Karpas-422 (cell line): ENCODE results near the gene LNX2. TPM values are rescaled to one million over a fixed set of nuclear protein-coding genes. Genes with fewer than 3 reads are reported as not detected.

Source experiments
- DNase-seq: peaks from one replicate; pipeline ENCODE4 v3.0.0-alpha.2; 2015
- H2AFZ ChIP-seq: fragments of 200-600 bp; sonication (generic); 2 replicates; pipeline ENCODE4 v1.6.1; 2014; ENCODE audit warnings: antibody characterized with exemption, low read length, mixed read lengths
- H3K27ac ChIP-seq: fragments of 200-600 bp; sonication (generic); 2 replicates; pipeline ENCODE4 v1.5.1; 2014; ENCODE audit warnings: mild to moderate bottlenecking, low read length, moderate library complexity
- H3K27me3 ChIP-seq: fragments of 200-600 bp; sonication (generic); 2 replicates; pipeline ENCODE4 v1.6.1; 2014; ENCODE audit warnings: low read length, mixed read lengths
- H3K36me3 ChIP-seq: fragments of 200-600 bp; sonication (generic); 2 replicates; pipeline ENCODE4 v1.6.1; 2014; ENCODE audit warnings: low read length, mixed read lengths; ENCODE audit not compliant: insufficient read depth
- H3K4me1 ChIP-seq: fragments of 200-600 bp; sonication (generic); 2 replicates; pipeline ENCODE4 v1.6.1; 2014; ENCODE audit warnings: mild to moderate bottlenecking, low read length, mixed read lengths
- H3K4me2 ChIP-seq: fragments of 200-600 bp; sonication (generic); 2 replicates; pipeline ENCODE4 v1.6.1; 2014; ENCODE audit warnings: low read length, low read depth, mild to moderate bottlenecking; ENCODE audit not compliant: poor library complexity, severe bottlenecking
- H3K4me3 ChIP-seq: fragments of 200-600 bp; sonication (generic); 2 replicates; pipeline ENCODE4 v1.5.1; 2014; ENCODE audit warnings: mild to moderate bottlenecking, antibody characterized with exemption, low read length, mixed read lengths
- H3K79me2 ChIP-seq: fragments of 200-600 bp; sonication (generic); 2 replicates; pipeline ENCODE4 v1.6.1; 2014; ENCODE audit warnings: mild to moderate bottlenecking, low read length, mixed read lengths
- H3K9ac ChIP-seq: fragments of 200-600 bp; sonication (generic); 2 replicates; pipeline ENCODE4 v1.6.0; 2014; ENCODE audit warnings: low read length
- H3K9me2 ChIP-seq: fragments of 200-600 bp; sonication (generic), shearing (Covaris generic); replicated peaks from 2 replicates; pipeline ENCODE4 v1.6.0; 2014; ENCODE audit warnings: mild to moderate bottlenecking, low read length, moderate library complexity; ENCODE audit not compliant: insufficient read depth
- H3K9me3 ChIP-seq: fragments of 300-700, 200-600 bp; sonication (generic); 2 replicates; pipeline ENCODE4 v1.6.1; 2014; ENCODE audit warnings: low read length, mixed read lengths
- H4K20me1 ChIP-seq: fragments of 200-600 bp; sonication (generic); 2 replicates; pipeline ENCODE4 v1.6.1; 2014; ENCODE audit warnings: mild to moderate bottlenecking, antibody characterized with exemption, low read length, low read depth; ENCODE audit not compliant: insufficient read depth
- total RNA-seq: library from RNA; depleted of rRNA; stranded (reverse); fragments of >200 nt; shearing (Covaris generic); gene quantifications from 2 replicates; pipeline ENCODE4 v1.2.3, GENCODE V29; 2014; ENCODE audit warnings: low replicate concordance

The LNX2 gene
- total RNA-seq, 1 experiment from 2014 or later, result 5.4 TPM

- Histone ChIP-seq H3K4me2 (no peak overlapping the region), H4K20me1 (0 out of 2 replicates have a peak, but pooled peaks cover 10% of the 10 kb centered on the region), H3K9me2 (no peaks in the 10 kb centered on the region), H3K4me1 (no peaks in the 10 kb centered on the region), H3K27ac (no peak overlapping the region), H3K36me3 (peaks cover under 1% of the 10 kb centered on the region; the same call in 1 of the 2 replicates), H3K9me3 (no peaks in the 10 kb centered on the region), H3K4me3 (no peak overlapping the region), H3K79me2 (peaks cover 57% of the 10 kb centered on the region), H3K27me3 (no peaks in the 10 kb centered on the region), H2AFZ (no peak overlapping the region), H3K9ac (no peak overlapping the region)
- DNase-seq, result no peak
These were observed 40.2 kb upstream of the LNX2 start for GRCh38 chr13:27660511-27660910.

- Histone ChIP-seq H2AFZ (no peak overlapping the region), H3K36me3 (peaks cover 3% of the 10 kb centered on the region; the same call in 1 of the 2 replicates), H3K9me2 (no peaks in the 10 kb centered on the region), H4K20me1 (0 out of 2 replicates have a peak, but pooled peaks cover 7% of the 10 kb centered on the region), H3K27me3 (no peaks in the 10 kb centered on the region), H3K4me1 (no peaks in the 10 kb centered on the region), H3K9me3 (no peaks in the 10 kb centered on the region), H3K4me3 (no peak overlapping the region), H3K27ac (no peak overlapping the region), H3K9ac (no peak overlapping the region), H3K4me2 (no peak overlapping the region), H3K79me2 (peaks cover 69% of the 10 kb centered on the region)
- DNase-seq, result no peak
These were observed 39.0 kb upstream of the LNX2 start for GRCh38 chr13:27659145-27659865.

- H3K4me1 ChIP-seq, result no peaks in the 10 kb centered on the region
- H3K36me3 ChIP-seq, result peaks cover 9% of the 10 kb centered on the region; the same call in 1 of the 2 replicates
- no peak overlapping the region for H3K9ac ChIP-seq
- H3K27me3 ChIP-seq, result no peaks in the 10 kb centered on the region
- H4K20me1 ChIP-seq, result 0 out of 2 replicates have a peak, but pooled peaks cover under 1% of the 10 kb centered on the region
- H3K79me2 ChIP-seq, result peaks cover 76% of the 10 kb centered on the region
- H3K4me2 ChIP-seq, result no peak overlapping the region
- H2AFZ ChIP-seq, result no peak overlapping the region
- H3K9me2 ChIP-seq, result no peaks in the 10 kb centered on the region
- no peaks in the 10 kb centered on the region for H3K9me3 ChIP-seq
- no peak for DNase-seq
- H3K27ac ChIP-seq, result no peak overlapping the region
- H3K4me3 ChIP-seq, result no peak overlapping the region
These were observed 38.2 kb upstream of the LNX2 start for GRCh38 chr13:27658546-27658945.

GRCh38 chr13:27657724-27658123 is 37.4 kb upstream of the LNX2 start:
- H3K27me3 ChIP-seq, result no peaks in the 10 kb centered on the region
- no peak overlapping the region for H3K4me3 ChIP-seq
- no peaks in the 10 kb centered on the region for H3K4me1 ChIP-seq
- DNase-seq, result no peak
- no peaks in the 10 kb centered on the region for H3K9me3 ChIP-seq
- H3K9me2 ChIP-seq, result no peaks in the 10 kb centered on the region
- H3K79me2 ChIP-seq, result peaks cover 81% of the 10 kb centered on the region
- no peak overlapping the region for H3K4me2 ChIP-seq
- H3K9ac ChIP-seq, result no peak overlapping the region
- no peaks in the 10 kb centered on the region for H4K20me1 ChIP-seq
- peaks cover 9% of the 10 kb centered on the region; the same call in 1 of the 2 replicates for H3K36me3 ChIP-seq
- no peak overlapping the region for H3K27ac ChIP-seq
- H2AFZ ChIP-seq, result no peak overlapping the region

- Histone ChIP-seq H3K4me2 (no peak overlapping the region), H2AFZ (no peak overlapping the region), H3K27me3 (no peaks in the 10 kb centered on the region), H3K79me2 (peaks cover 88% of the 10 kb centered on the region), H3K9ac (no peak overlapping the region), H3K36me3 (peaks cover 31% of the 10 kb centered on the region), H3K9me2 (no peaks in the 10 kb centered on the region), H3K9me3 (no peaks in the 10 kb centered on the region; the same call in 1 of the 2 replicates), H4K20me1 (no peaks in the 10 kb centered on the region), H3K27ac (no peak overlapping the region), H3K4me1 (no peaks in the 10 kb centered on the region), H3K4me3 (no peak overlapping the region)
- no peak for DNase-seq
These were observed 34.5 kb upstream of the LNX2 start for GRCh38 chr13:27654816-27655215.

- Histone ChIP-seq H3K27me3 (no peaks in the 10 kb centered on the region), H3K4me2 (no peak overlapping the region), H4K20me1 (no peaks in the 10 kb centered on the region), H3K9me3 (peaks cover 3% of the 10 kb centered on the region), H3K4me1 (no peaks in the 10 kb centered on the region), H3K9ac (no peak overlapping the region), H2AFZ (no peak overlapping the region), H3K79me2 (peaks cover 88% of the 10 kb centered on the region), H3K4me3 (no peak overlapping the region), H3K36me3 (peaks cover 38% of the 10 kb centered on the region), H3K27ac (no peak overlapping the region), H3K9me2 (no peaks in the 10 kb centered on the region)
- no peak for DNase-seq
These were observed 33.7 kb upstream of the LNX2 start for GRCh38 chr13:27654059-27654458.

- Histone ChIP-seq H3K27me3 (no peaks in the 10 kb centered on the region), H3K9me3 (peaks cover 5% of the 10 kb centered on the region), H3K9ac (no peak overlapping the region), H3K9me2 (no peaks in the 10 kb centered on the region), H2AFZ (no peak overlapping the region), H3K4me3 (no peak overlapping the region), H3K27ac (no peak overlapping the region), H4K20me1 (no peaks in the 10 kb centered on the region), H3K36me3 (peaks cover 73% of the 10 kb centered on the region), H3K4me1 (no peaks in the 10 kb centered on the region), H3K79me2 (peaks cover 85% of the 10 kb centered on the region), H3K4me2 (no peak overlapping the region)
- no peak for DNase-seq
These were observed 30.0 kb upstream of the LNX2 start for GRCh38 chr13:27650312-27650711.

GRCh38 chr13:27644302-27644701 is 24.0 kb upstream of the LNX2 start:
- H3K4me1 ChIP-seq, result no peaks in the 10 kb centered on the region
- H3K4me2 ChIP-seq, result no peak overlapping the region
- H3K9me3 ChIP-seq, result peaks cover 5% of the 10 kb centered on the region
- H3K36me3 ChIP-seq, result peaks cover 49% of the 10 kb centered on the region
- no peaks in the 10 kb centered on the region for H4K20me1 ChIP-seq
- no peak overlapping the region for H3K9ac ChIP-seq
- no peaks in the 10 kb centered on the region for H3K9me2 ChIP-seq
- no peak overlapping the region for H3K27ac ChIP-seq
- peaks cover 93% of the 10 kb centered on the region for H3K79me2 ChIP-seq
- no peak overlapping the region for H2AFZ ChIP-seq
- no peaks in the 10 kb centered on the region for H3K27me3 ChIP-seq
- no peak overlapping the region for H3K4me3 ChIP-seq
- no peak for DNase-seq
